IMR-90 (cell line): ENCODE data around the gene INPP5A. TPM values are rescaled to one million over a fixed set of nuclear protein-coding genes. Genes with fewer than 3 reads are reported as not detected.

ENCODE experiments used
- ATAC-seq: fragments of 200-7000 bp; cut with Tn5 transposase; 2 replicates; pipeline ENCODE4 v1.9.1; 2020; ENCODE audit warnings: low read depth, mild to moderate bottlenecking, moderate library complexity
- BruUV-seq: library from RNA; stranded (reverse); fragments of 400-500 nt; replicated peaks from 2 replicates; lab custom pipeline; 2021; lab: Mats Ljungman, UMichigan
- CTCF ChIA-PET: fragments of 300-600 bp; formaldehyde crosslinking; extraction: SDS; loops from one replicate; lab custom pipeline; 2021; ENCODE audit warnings: antibody characterized with exemption; lab: Yijun Ruan, JAX
- POLR2A ChIA-PET: fragments of 300-600 bp; sonication (Branson Sonifier 250); formaldehyde crosslinking; loops from one replicate; lab custom pipeline; 2022; ENCODE audit warnings: antibody characterized with exemption; ENCODE audit not compliant: unreplicated experiment; lab: Charles Lee
- DNase-seq: peaks from one replicate; pipeline ENCODE4 v3.0.0; 2013
- H2AFZ ChIP-seq: replicated peaks from 2 replicates; pipeline ENCODE3; 2013; ENCODE audit warnings: low read length, mild to moderate bottlenecking; ENCODE audit not compliant: poor library complexity
- H2AK5ac ChIP-seq: 2 replicates; pipeline ENCODE4 v1.6.1; 2013; ENCODE audit warnings: low read depth, low read length, inconsistent platforms
- H2AK9ac ChIP-seq: replicated peaks from 2 replicates; pipeline ENCODE3; 2013; ENCODE audit warnings: mild to moderate bottlenecking, low read depth, low read length, moderate library complexity; ENCODE audit not compliant: poor library complexity
- H2BK120ac ChIP-seq: 2 replicates; pipeline ENCODE4 v1.6.1; 2013; ENCODE audit warnings: low read depth, low read length, inconsistent platforms
- H2BK15ac ChIP-seq: 3 replicates; pipeline ENCODE4 v1.6.1; 2013; ENCODE audit warnings: low read depth, low read length, inconsistent platforms
- H2BK20ac ChIP-seq: 2 replicates; pipeline ENCODE4 v1.6.1; 2013; ENCODE audit warnings: low read depth, mild to moderate bottlenecking, inconsistent platforms, low read length, moderate library complexity
- H2BK5ac ChIP-seq: 2 replicates; pipeline ENCODE4 v1.6.1; 2013; ENCODE audit warnings: mild to moderate bottlenecking, low read depth, low read length, inconsistent platforms; ENCODE audit not compliant: poor library complexity, severe bottlenecking
- H3K14ac ChIP-seq: replicated peaks from 2 replicates; pipeline ENCODE4 v1.6.1; 2013; ENCODE audit warnings: low read depth, low read length, inconsistent platforms
- H3K18ac ChIP-seq: 2 replicates; pipeline ENCODE4 v1.6.1; 2013; ENCODE audit warnings: low read depth, low read length, control low read depth
- H3K23ac ChIP-seq: 2 replicates; pipeline ENCODE4 v1.6.1; 2013; ENCODE audit warnings: low read depth, low read length, inconsistent platforms
- H3K27ac ChIP-seq: 2 replicates; pipeline ENCODE4 v1.5.1; 2013; ENCODE audit warnings: mild to moderate bottlenecking, control low read depth, low read length; ENCODE audit not compliant: insufficient read depth
- H3K27me3 ChIP-seq: 2 replicates; pipeline ENCODE4 v1.6.1; 2013; ENCODE audit warnings: low read length; ENCODE audit not compliant: control insufficient read depth, insufficient read depth
- H3K36me3 ChIP-seq: 2 replicates; pipeline ENCODE4 v1.6.1; 2013; ENCODE audit warnings: low read length, mixed read lengths; ENCODE audit not compliant: control insufficient read depth, insufficient read depth
- H3K4ac ChIP-seq: 2 replicates; pipeline ENCODE4 v1.6.1; 2013; ENCODE audit warnings: low read depth, low read length, inconsistent platforms
- H3K4me1 ChIP-seq: 2 replicates; pipeline ENCODE4 v1.6.1; 2013; ENCODE audit warnings: low read length, mixed read lengths; ENCODE audit not compliant: control insufficient read depth, insufficient read depth
- H3K4me2 ChIP-seq: 2 replicates; pipeline ENCODE4 v1.6.1; 2013; ENCODE audit warnings: low read depth, mild to moderate bottlenecking, control low read depth, low read length, moderate library complexity
- H3K4me3 ChIP-seq: 2 replicates; pipeline ENCODE4 v1.5.1; 2013; ENCODE audit warnings: low read depth, mild to moderate bottlenecking, control low read depth, low read length, moderate library complexity; ENCODE audit not compliant: insufficient read depth
- H3K56ac ChIP-seq: 2 replicates; pipeline ENCODE4 v1.6.1; 2013; ENCODE audit warnings: low read length, inconsistent platforms; ENCODE audit not compliant: insufficient read depth; ENCODE audit errors: extremely low read depth
- H3K79me1 ChIP-seq, 2 experiments: 2 replicates each; pipeline ENCODE4 v1.6.1; 2013; ENCODE audit warnings: low read length in 2 of 2, inconsistent platforms in 1 of 2, low read depth in 1 of 2
- H3K9ac ChIP-seq: 2 replicates; pipeline ENCODE4 v1.6.1; 2013; ENCODE audit warnings: low read depth, low read length, control low read depth
- H3K9me1 ChIP-seq: 2 replicates; pipeline ENCODE4 v1.6.1; 2013; ENCODE audit warnings: low read length, inconsistent platforms; ENCODE audit not compliant: insufficient read depth
- H3K9me3 ChIP-seq: 2 replicates; pipeline ENCODE4 v1.6.1; 2013; ENCODE audit warnings: low read length; ENCODE audit not compliant: control insufficient read depth, insufficient read depth
- H4K20me1 ChIP-seq: 2 replicates; pipeline ENCODE4 v1.6.1; 2013; ENCODE audit warnings: low read length, inconsistent platforms; ENCODE audit not compliant: insufficient read depth
- H4K5ac ChIP-seq: 2 replicates; pipeline ENCODE4 v1.6.1; 2013; ENCODE audit warnings: mild to moderate bottlenecking, low read depth, low read length, control low read depth
- H4K8ac ChIP-seq, 2 experiments: 2 replicates each; pipeline ENCODE4 v1.6.1; 2013; ENCODE audit warnings: low read depth in 2 of 2, low read length in 2 of 2, control low read depth in 1 of 2, inconsistent platforms in 1 of 2
- H4K91ac ChIP-seq: 2 replicates; pipeline ENCODE4 v1.6.1; 2013; ENCODE audit warnings: low read depth, low read length, inconsistent platforms; ENCODE audit not compliant: insufficient read depth
- CEBPB ChIP-seq: IDR thresholded peaks from 2 replicates; pipeline ENCODE4 v1.6.1; 2012; ENCODE audit warnings: low read depth, low read length, improper control_type of control experiment
- CHD1 ChIP-seq: IDR thresholded peaks from 2 replicates; pipeline ENCODE4 v1.6.1; 2012; ENCODE audit warnings: low read depth, low read length, improper control_type of control experiment
- MAFK ChIP-seq: IDR thresholded peaks from 2 replicates; pipeline ENCODE4 v1.6.1; 2012; ENCODE audit warnings: low read depth, low read length, improper control_type of control experiment
- MXI1 ChIP-seq: IDR thresholded peaks from 2 replicates; pipeline ENCODE4 v1.6.1; 2012; ENCODE audit warnings: low read depth, mild to moderate bottlenecking, low read length, moderate library complexity, borderline replicate concordance
- RFX5 ChIP-seq: IDR thresholded peaks from 2 replicates; pipeline ENCODE4 v1.8.0; 2012; ENCODE audit warnings: low read depth, mild to moderate bottlenecking, low read length, moderate library complexity
- SMC3 ChIP-seq: fragments of 150-350 bp; IDR thresholded peaks from 2 replicates; pipeline ENCODE4 v1.6.1; 2016; ENCODE audit warnings: low read depth, mild to moderate bottlenecking, antibody characterized with exemption, low read length, moderate library complexity
- USF2 ChIP-seq: fragments of 150-350 bp; IDR thresholded peaks from 2 replicates; pipeline ENCODE4 v1.6.1; 2017; ENCODE audit warnings: mild to moderate bottlenecking, antibody characterized with exemption, low read length, low read depth
- WGBS, 2 experiments: methylation state at CpG; one replicate each; pipeline versions ENCODE4 v1.1.5 to v1.1.7; 2013; ENCODE audit warnings: missing lambda C conversion rate in 2 of 2; ENCODE audit not compliant: insufficient read length in 1 of 2; ENCODE audit errors: extremely low coverage in 2 of 2; 5-methylcytosine and 5-hydroxymethylcytosine counted together
- dilution Hi-C: fragments of 300-500 bp; cut with HindIII; formaldehyde crosslinking; loops from one replicate; pipeline ENCODE4 v1.14.3; 2018; ENCODE audit warnings: low sequenced_read_pairs; ENCODE audit not compliant: unreplicated experiment
- in situ Hi-C: fragments of 300-500 bp; cut with MboI; formaldehyde crosslinking; loops from 3 replicates; pipeline ENCODE4 v1.14.3; 2019; ENCODE audit warnings: low sequenced_read_pairs, inconsistent platforms, mixed read lengths
- intact Hi-C: fragments of 100-400 bp; cut with micrococcal nuclease; formaldehyde crosslinking; loops from 2 replicates; pipeline ENCODE4 v1.10.0; 2022
- polyA plus RNA-seq, 3 experiments: library from polyadenylated mRNA; depleted of rRNA; stranded (reverse); fragments of >200 nt; gene quantifications; 2 replicates each; pipeline ENCODE4 v1.2.3, GENCODE V29; 2012; ENCODE audit warnings: low replicate concordance in 1 of 3
- total RNA-seq: library from RNA; depleted of rRNA; stranded (reverse); fragments of >200 nt; gene quantifications from 2 replicates; pipeline ENCODE4 v1.2.3, GENCODE V29; 2012

INPP5A gene
- total and polyA plus RNA-seq, 2 of the 4 experiments (the other 2 are of a cell fraction) = 21.4 to 36.7 TPM

DNA sequence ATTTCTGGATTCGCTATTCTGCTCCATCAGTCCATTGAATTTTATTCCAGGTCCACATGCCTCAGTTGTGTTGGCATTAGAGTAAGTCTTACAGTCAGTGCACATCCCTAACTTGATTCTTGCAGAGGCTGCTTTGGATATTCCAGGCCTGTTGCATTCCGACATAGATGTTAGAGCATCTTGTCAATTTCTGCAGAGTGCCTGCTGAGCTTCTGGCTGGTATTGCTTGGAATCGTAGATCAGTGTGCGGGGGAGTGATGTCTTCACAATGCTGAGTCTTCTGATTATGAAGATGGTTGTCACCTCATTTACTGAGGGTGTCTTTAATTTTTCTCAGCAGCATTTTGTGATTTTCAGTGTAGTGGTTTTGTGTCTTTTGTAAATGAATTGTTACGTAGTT lies 45.2 kb downstream of the INPP5A start:
- H3K27ac ChIP-seq = no peak overlapping the region
- ChIA-PET CTCF (no interaction called here), POLR2A (no interaction called here)
- ATAC-seq (no peak), DNase-seq (no peak)
- peaks cover 88% of the 10 kb centered on the region for H4K20me1 ChIP-seq
- in situ Hi-C loops (no loop called here), dilution Hi-C loops (no loop called here), intact Hi-C loops (no loop called here)
- no peak overlapping the region for H3K4me3 ChIP-seq
- H4K91ac ChIP-seq = no peak overlapping the region
- H4K8ac ChIP-seq = no peak overlapping the region
- H3K23ac ChIP-seq = no peak overlapping the region
- no peak overlapping the region for H2AK9ac ChIP-seq
- no peak overlapping the region for H3K4ac ChIP-seq
- H3K79me1 ChIP-seq = peaks cover 34 to 56% of the 10 kb centered on the region in 2 experiments
- no peaks in the 10 kb centered on the region for H3K36me3 ChIP-seq
- H3K27me3 ChIP-seq = no peaks in the 10 kb centered on the region; the same call in 1 of the 2 replicates
- no peak overlapping the region for H2AFZ ChIP-seq
- no peak overlapping the region for H3K18ac ChIP-seq
- H4K5ac ChIP-seq = no peak overlapping the region
- TF ChIP-seq MXI1 (no peak), USF2 (no peak), SMC3 (no peak), RFX5 (no peak), CEBPB (no peak), CHD1 (no peak), MAFK (no peak)
- BruUV-seq = no TSS peak
- no peak overlapping the region for H3K9ac ChIP-seq
- H3K4me2 ChIP-seq = no peak overlapping the region
- peaks cover 9% of the 10 kb centered on the region; the same call in 1 of the 2 replicates for H3K9me1 ChIP-seq
- no peak overlapping the region for H2AK5ac ChIP-seq
- H3K14ac ChIP-seq = no peak overlapping the region
- no peak overlapping the region for H2BK15ac ChIP-seq
- no peak overlapping the region for H2BK5ac ChIP-seq
- H3K4me1 ChIP-seq = peaks cover 2% of the 10 kb centered on the region; the same call in 1 of the 2 replicates
- no peaks in the 10 kb centered on the region for H3K9me3 ChIP-seq
- H2BK20ac ChIP-seq = no peak overlapping the region
- H2BK120ac ChIP-seq = no peak overlapping the region
- WGBS, 2 experiments = 91 to 100% methylated on average over 1 to 4 of the region's 5 CpGs
- no peak overlapping the region for H3K56ac ChIP-seq
